ENCODE data around the gene TRPV3. TPM values are rescaled to one million over a fixed set of nuclear protein-coding genes. Genes with fewer than 3 reads are reported as not detected.

TRPV3 gene
- total and polyA plus RNA-seq, 2 donors (not counting 1 experiment from before 2014, with no cell fraction given), result 1.6 to 18.2 TPM

GRCh38 chr17:3589784-3590183, 32.2 kb upstream of the TRPV3 start:
- H3K4me2 ChIP-seq (replicated peaks; ENCODE audit: low read depth, low read length, poor library complexity, severe bottlenecking), result no peak overlapping the region
- TF ChIP-seq EZH2 (IDR thresholded peaks at IDR 0.05; ENCODE audit: borderline replicate concordance, insufficient read depth, low read depth, low read length, poor library complexity, severe bottlenecking) (no peak), CTCF (IDR thresholded peaks at IDR 0.05) (no peak)
- no peak for ATAC-seq (ENCODE audit: low read depth)
- ChIA-PET CTCF (interaction anchor here (0.8 to 1.1 kb wide), 2 partner anchors 16 to 236 kb away, joined by 3 read pairs; no protein-coding TSS in a partner anchor), POLR2A (interaction anchor here (0.6 kb wide), 1 partner anchor 60 kb away, joined by 3 read pairs; no protein-coding TSS in a partner anchor)
- no peak overlapping the region for H3K9ac ChIP-seq (ENCODE audit: low read length)
- H3K36me3 ChIP-seq (replicated peaks in 1 of 2; ENCODE audit: control extremely low read depth in 1 of 2, control insufficient read depth in 1 of 2, extremely low read depth in 1 of 2, insufficient read depth in 2 of 2, low read length in 1 of 2), result peaks cover 0 to 8% of the 10 kb centered on the region in 2 experiments
- H4K20me1 ChIP-seq (ENCODE audit: control insufficient read depth, insufficient read depth, low read length, poor library complexity, severe bottlenecking), result no peaks in the 10 kb centered on the region
- no peak overlapping the region for H2AFZ ChIP-seq (ENCODE audit: insufficient read depth, low read depth, low read length, poor library complexity, severe bottlenecking)
- H3K4me3 ChIP-seq (ENCODE audit: control extremely low read depth in 1 of 5, extremely low read depth in 1 of 5, insufficient read depth in 1 of 5, low read depth in 2 of 5, low read length in 4 of 5), result no peak overlapping the region
- Mint-ChIP-seq H3K4me3 (no peak overlapping the region), H3K4me1 (peaks cover 7% of the 10 kb centered on the region), H3K27ac (no peak overlapping the region), H3K9me3 (ENCODE audit: insufficient read depth) (no peaks in the 10 kb centered on the region), H3K27me3 (no peaks in the 10 kb centered on the region)
- no peak overlapping the region for H3K27ac ChIP-seq (ENCODE audit: low read length in 2 of 2)
- intact Hi-C loops (cut with micrococcal nuclease), result no loop called here
- H3K79me2 ChIP-seq (ENCODE audit: control insufficient read depth, insufficient read depth, low read length), result no peaks in the 10 kb centered on the region
- no peak for DNase-seq
- H3K4me1 ChIP-seq (ENCODE audit: control insufficient read depth in 2 of 2, insufficient read depth in 2 of 2, low read length in 2 of 2), result peaks cover 0 to 7% of the 10 kb centered on the region in 2 donors
- H3K9me3 ChIP-seq (ENCODE audit: control extremely low read depth in 1 of 3, control insufficient read depth in 2 of 3, insufficient read depth in 1 of 3, low read length in 2 of 3), result no peaks in the 10 kb centered on the region
- 84% methylated on average over 22 of the region's 22 CpGs for WGBS (ENCODE audit: insufficient coverage)
- no peaks in the 10 kb centered on the region for H3K27me3 ChIP-seq (replicated peaks in 1 of 4; ENCODE audit: control extremely low read depth in 1 of 4, control insufficient read depth in 3 of 4, insufficient read depth in 4 of 4, low read length in 3 of 4)

- WGBS (ENCODE audit: insufficient coverage), result 96% methylated on average over 15 of the region's 17 CpGs
Measured at GRCh38 chr17:3585826-3586225, 28.2 kb upstream of the TRPV3 start.

More at GRCh38 chr17:3585826-3586225, 28.2 kb upstream of the TRPV3 start:
- ChIA-PET POLR2A (no interaction called here), CTCF (no interaction called here)
- no peak overlapping the region for H3K27ac Mint-ChIP-seq
- H3K27me3 ChIP-seq (replicated peaks in 1 of 4; ENCODE audit: control extremely low read depth in 1 of 4, control insufficient read depth in 3 of 4, insufficient read depth in 4 of 4, low read length in 3 of 4), result no peaks in the 10 kb centered on the region
- no peak overlapping the region for H3K4me3 Mint-ChIP-seq
- no peak for DNase-seq
- no peak overlapping the region for H2AFZ ChIP-seq (ENCODE audit: insufficient read depth, low read depth, low read length, poor library complexity, severe bottlenecking)
- ATAC-seq (ENCODE audit: low read depth), result no peak
- H3K79me2 ChIP-seq (ENCODE audit: control insufficient read depth, insufficient read depth, low read length), result no peaks in the 10 kb centered on the region
- no peak overlapping the region for H3K27ac ChIP-seq (ENCODE audit: low read length in 2 of 2)
- no peaks in the 10 kb centered on the region for H3K27me3 Mint-ChIP-seq
- no peaks in the 10 kb centered on the region for H4K20me1 ChIP-seq (ENCODE audit: control insufficient read depth, insufficient read depth, low read length, poor library complexity, severe bottlenecking)
- intact Hi-C loops (cut with micrococcal nuclease), result no loop called here
- H3K4me1 ChIP-seq (ENCODE audit: control insufficient read depth in 2 of 2, insufficient read depth in 2 of 2, low read length in 2 of 2), result peaks cover 0 to 7% of the 10 kb centered on the region in 2 donors
- peaks cover 0 to 10% of the 10 kb centered on the region in 2 experiments for H3K36me3 ChIP-seq (replicated peaks in 1 of 2; ENCODE audit: control extremely low read depth in 1 of 2, control insufficient read depth in 1 of 2, extremely low read depth in 1 of 2, insufficient read depth in 2 of 2, low read length in 1 of 2)
- no peaks in the 10 kb centered on the region for H3K9me3 Mint-ChIP-seq (ENCODE audit: insufficient read depth)
- no peak overlapping the region for H3K9ac ChIP-seq (ENCODE audit: low read length)
- no peak overlapping the region for H3K4me2 ChIP-seq (replicated peaks; ENCODE audit: low read depth, low read length, poor library complexity, severe bottlenecking)
- no peaks in the 10 kb centered on the region for H3K9me3 ChIP-seq (ENCODE audit: control extremely low read depth in 1 of 3, control insufficient read depth in 2 of 3, insufficient read depth in 1 of 3, low read length in 2 of 3)
- H3K4me1 Mint-ChIP-seq, result peaks cover 7% of the 10 kb centered on the region
- TF ChIP-seq EZH2 (IDR thresholded peaks at IDR 0.05; ENCODE audit: borderline replicate concordance, insufficient read depth, low read depth, low read length, poor library complexity, severe bottlenecking) (no peak), CTCF (IDR thresholded peaks at IDR 0.05) (no peak)
- no peak overlapping the region for H3K4me3 ChIP-seq (ENCODE audit: control extremely low read depth in 1 of 5, extremely low read depth in 1 of 5, insufficient read depth in 1 of 5, low read depth in 2 of 5, low read length in 4 of 5)
